Measurements from ENCODE around the gene SNRPD1. TPM values are rescaled to one million over a fixed set of nuclear protein-coding genes. Genes with fewer than 3 reads are reported as not detected.

SNRPD1 gene
- 150 to 187 TPM (median 178 TPM) in 5 replicates for total RNA-seq (2022; extraction: Qiagen RNA extraction)

DNA sequence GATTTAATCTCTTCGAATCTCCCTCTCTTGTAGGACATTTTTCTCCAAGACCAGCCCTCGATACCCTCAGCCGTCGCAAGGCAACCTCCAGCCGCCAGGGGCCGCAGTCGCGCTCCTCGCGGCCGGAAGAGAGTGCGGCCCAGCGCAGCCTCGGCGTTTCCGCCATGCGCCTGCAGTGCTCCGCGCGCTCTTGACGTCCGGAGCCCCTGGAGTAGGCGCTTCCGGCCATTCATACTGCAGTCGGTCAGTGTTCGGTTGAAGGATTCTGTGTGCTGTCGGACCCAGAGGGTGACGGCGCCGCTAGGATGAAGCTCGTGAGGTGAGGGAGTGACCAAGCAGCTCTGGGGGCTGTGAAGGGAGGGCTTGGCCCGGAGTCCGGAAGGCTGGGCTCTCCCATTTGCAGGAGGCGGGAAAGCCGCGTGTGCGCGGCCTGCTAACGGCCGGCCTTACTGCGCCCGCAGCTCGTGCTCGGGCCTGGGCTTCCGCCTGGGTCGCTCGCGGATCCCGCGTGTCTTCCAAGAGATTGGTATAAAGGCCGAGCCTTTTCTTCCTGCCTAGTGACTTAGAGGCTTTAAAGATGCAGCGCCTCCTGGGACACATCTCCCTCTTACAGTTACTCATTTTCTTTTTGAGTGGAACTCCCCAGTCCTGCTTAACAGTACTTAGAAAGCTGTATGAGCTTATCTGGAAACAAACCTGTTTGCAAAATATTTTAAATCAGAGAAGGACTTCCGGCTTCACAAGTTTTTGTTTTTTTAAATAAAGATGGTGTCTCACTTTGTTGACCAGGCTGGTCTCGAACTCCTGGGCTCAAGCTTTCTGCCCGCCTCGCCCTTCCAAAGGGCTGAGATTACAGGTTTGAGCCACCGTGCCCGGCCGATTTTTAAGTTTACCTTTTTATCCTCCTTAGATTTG, at the start of gene SNRPD1:
TSS of gene SNRPD1 (plus strand) at position 190 of the 915 bp plus-strand sequence. CDS start at position 306, 116 bp downstream.

DNA sequence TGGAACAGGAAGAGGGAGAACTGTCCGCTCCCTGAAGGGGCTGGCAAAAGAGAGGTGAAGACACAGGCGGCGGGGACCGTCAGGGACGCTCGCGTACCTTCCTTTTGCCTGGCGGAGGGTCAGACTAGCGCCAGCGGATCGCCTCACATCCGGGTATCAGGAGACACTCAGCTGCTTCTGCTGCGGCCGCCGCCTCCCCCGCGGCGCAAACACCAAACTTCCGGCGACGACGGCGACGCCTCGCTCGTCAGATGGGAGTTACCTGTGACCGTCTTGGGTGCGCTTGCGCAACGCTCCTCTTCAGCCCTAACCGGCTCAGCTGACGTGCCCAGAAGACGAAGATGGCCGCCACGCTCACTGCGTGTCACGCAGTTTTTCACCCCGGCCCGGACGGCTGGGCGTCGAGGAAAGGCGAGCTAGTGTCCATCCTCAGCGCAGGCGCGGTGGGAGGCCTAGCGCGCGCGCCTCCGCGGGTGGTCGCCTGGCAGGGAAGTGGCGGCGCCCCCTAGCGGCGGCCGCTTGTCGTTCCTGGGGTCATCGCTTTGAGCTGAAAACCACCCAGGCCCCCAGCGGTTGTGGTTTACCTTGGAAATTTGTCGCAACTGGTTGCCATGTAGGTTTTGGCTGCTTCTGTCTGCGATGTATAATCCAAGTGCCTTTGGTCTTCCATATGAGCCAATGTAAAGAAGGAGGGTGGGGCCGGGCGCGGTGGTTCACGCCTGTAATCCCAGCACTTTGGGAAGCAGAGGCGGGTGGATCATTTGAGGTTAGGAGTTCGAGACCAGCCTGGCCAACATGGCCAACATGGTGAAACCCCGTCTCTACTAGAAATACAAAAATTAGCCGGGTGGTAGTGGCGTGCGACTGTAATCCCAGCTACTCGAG, 11.3 kb upstream of the SNRPD1 start, which contains the start of gene ESCO1:
TSS of gene ESCO1 (minus strand) at position 179 of the 885 bp plus-strand sequence. CDS start 25,861 bp downstream, outside the sequence.

Other genes starting within 250 kb of the SNRPD1 start
- 7.9 to 10.5 TPM (median 9.0 TPM) in 5 replicates for gene ESCO1, start 11.6 kb upstream of the SNRPD1 start, total RNA-seq (2022; extraction: Qiagen RNA extraction)
- gene ABHD3, start 92.5 kb downstream of the SNRPD1 start, total RNA-seq (2022; extraction: Qiagen RNA extraction) = 21.6 to 25.7 TPM (median 23.5 TPM) in 5 replicates
- gene MIB1, start 128.5 kb downstream of the SNRPD1 start, total RNA-seq (2022; extraction: Qiagen RNA extraction) = 5.6 to 10.9 TPM (median 8.8 TPM) in 5 replicates

Data from A549 treated with CORT108297 at 1 μM for 4 hours (cell line).